DOHH2 (cell line): Measurements from ENCODE around the gene NFKB1.
"Not testable (repeated sequence)": the region's sequence is repeated elsewhere in the genome, so short reads cannot be mapped to it uniquely, and the experiment has no call there.

Experiments
- H3F3A ChIP-seq: fragments of 200-600 bp; sonication (generic), shearing (Covaris generic); 2 replicates; pipeline ENCODE4 v1.6.0; 2016; ENCODE audit warnings: antibody characterized with exemption, mild to moderate bottlenecking; ENCODE audit not compliant: control insufficient read depth, insufficient read depth
- H3K27ac ChIP-seq: fragments of 200-600 bp; sonication (generic); 2 replicates; pipeline ENCODE4 v1.5.1; 2014; ENCODE audit warnings: low read depth, mild to moderate bottlenecking, low read length, moderate library complexity
- H3K27me3 ChIP-seq: fragments of 200-600 bp; sonication (generic); 2 replicates; pipeline ENCODE4 v1.6.1; 2014; ENCODE audit warnings: mild to moderate bottlenecking, low read length, mixed read lengths; ENCODE audit not compliant: control insufficient read depth
- H3K36me3 ChIP-seq: fragments of 200-600 bp; sonication (generic); 2 replicates; pipeline ENCODE4 v1.6.1; 2014; ENCODE audit warnings: mild to moderate bottlenecking, low read length, moderate library complexity, mixed read lengths; ENCODE audit not compliant: control insufficient read depth
- H3K4me1 ChIP-seq: fragments of 200-600 bp; sonication (generic); 2 replicates; pipeline ENCODE4 v1.6.1; 2014; ENCODE audit warnings: mild to moderate bottlenecking, low read length, mixed read lengths; ENCODE audit not compliant: control insufficient read depth
- H3K4me2 ChIP-seq: fragments of 200-600 bp; sonication (generic); 2 replicates; pipeline ENCODE4 v1.6.0; 2014; ENCODE audit warnings: mild to moderate bottlenecking, low read length, moderate library complexity
- H3K4me3 ChIP-seq: fragments of 200-600 bp; sonication (generic); 2 replicates; pipeline ENCODE4 v1.5.1; 2014; ENCODE audit warnings: mild to moderate bottlenecking, low read length, mixed read lengths
- H3K79me2 ChIP-seq: fragments of 200-600 bp; sonication (generic); 2 replicates; pipeline ENCODE4 v1.6.1; 2014; ENCODE audit warnings: mild to moderate bottlenecking, low read length, mixed read lengths; ENCODE audit not compliant: control insufficient read depth
- H3K9me2 ChIP-seq: fragments of 200-600 bp; sonication (generic); replicated peaks from 2 replicates; pipeline ENCODE4 v1.6.1; 2014; ENCODE audit warnings: mild to moderate bottlenecking, low read length, mixed read lengths; ENCODE audit not compliant: control insufficient read depth
- H3K9me3 ChIP-seq: fragments of 200-600 bp; sonication (generic); 2 replicates; pipeline ENCODE4 v1.6.1; 2014; ENCODE audit warnings: antibody characterized with exemption, low read length, mixed read lengths; ENCODE audit not compliant: control insufficient read depth, insufficient read depth
- H4K20me1 ChIP-seq: fragments of 200-600 bp; sonication (generic); 2 replicates; pipeline ENCODE4 v1.6.0; 2014; ENCODE audit warnings: low read depth, mild to moderate bottlenecking, antibody characterized with exemption, low read length, moderate library complexity; ENCODE audit not compliant: control insufficient read depth, insufficient read depth
- CTCF ChIP-seq: fragments of 200-600 bp; sonication (generic); IDR thresholded peaks from one replicate; pipeline ENCODE4 v1.5.1; 2014; ENCODE audit warnings: antibody characterized with exemption, mild to moderate bottlenecking, low read depth, low read length; ENCODE audit not compliant: poor library complexity, severe bottlenecking
- EZH2phosphoT487 ChIP-seq: fragments of 200-600 bp; sonication (generic); IDR thresholded peaks from 2 replicates; pipeline ENCODE4 v1.6.1; 2017; ENCODE audit warnings: borderline replicate concordance, mild to moderate bottlenecking, antibody characterized with exemption, low read length, moderate library complexity, mixed read lengths

NFKB1 gene

GRCh38 chr4:102566426-102566825 lies 65.3 kb downstream of the NFKB1 start:
- peaks cover 62% of the 10 kb centered on the region for H3K36me3 ChIP-seq
- H3K27ac ChIP-seq, result no peak overlapping the region

GRCh38 chr4:102567427-102567826 lies 66.3 kb downstream of the NFKB1 start:
- Histone ChIP-seq H3K4me2 (no peak overlapping the region), H3K9me3 (no peaks in the 10 kb centered on the region), H3K4me1 (peaks cover 6% of the 10 kb centered on the region; the same call in 1 of the 2 replicates), H3K27me3 (no peaks in the 10 kb centered on the region), H3K9me2 (no peaks in the 10 kb centered on the region), H3K79me2 (no peaks in the 10 kb centered on the region; the same call in 1 of the 2 replicates), H3K4me3 (no peak overlapping the region), H4K20me1 (no peaks in the 10 kb centered on the region), H3K36me3 (peaks cover 58% of the 10 kb centered on the region), H3K27ac (no peak overlapping the region), H3F3A (no peaks in the 10 kb centered on the region)
- no peak for TF ChIP-seq CTCF
- TF ChIP-seq EZH2phosphoT487, result no peak

More at GRCh38 chr4:102566426-102566825, 65.3 kb downstream of the NFKB1 start:
- peaks cover 6% of the 10 kb centered on the region; the same call in 1 of the 2 replicates for H3K4me1 ChIP-seq
- TF ChIP-seq EZH2phosphoT487 (no peak), CTCF (no peak)
- H3K9me3 ChIP-seq, result no peaks in the 10 kb centered on the region
- H4K20me1 ChIP-seq, result no peaks in the 10 kb centered on the region
- H3K27me3 ChIP-seq, result no peaks in the 10 kb centered on the region
- no peak overlapping the region for H3K4me2 ChIP-seq
- H3K4me3 ChIP-seq, result no peak overlapping the region
- no peaks in the 10 kb centered on the region for H3F3A ChIP-seq
- H3K9me2 ChIP-seq, result no peaks in the 10 kb centered on the region
- no peaks in the 10 kb centered on the region; the same call in 1 of the 2 replicates for H3K79me2 ChIP-seq

GRCh38 chr4:102569200-102569599 lies 68.0 kb downstream of the NFKB1 start:
- peaks cover 1% of the 10 kb centered on the region for H3K79me2 ChIP-seq

GRCh38 chr4:102570211-102570610 lies 69.1 kb downstream of the NFKB1 start:
- H3K4me2 ChIP-seq, H3K27ac ChIP-seq, H3K4me3 ChIP-seq, H3F3A ChIP-seq, H4K20me1 ChIP-seq, H3K9me2 ChIP-seq, H3K9me3 ChIP-seq, H3K79me2 ChIP-seq, H3K27me3 ChIP-seq: not testable (repeated sequence)
- Histone ChIP-seq H3K36me3 (peaks cover 50% of the 10 kb centered on the region), H3K4me1 (peaks cover 11% of the 10 kb centered on the region)

More at GRCh38 chr4:102569200-102569599, 68.0 kb downstream of the NFKB1 start:
- no peaks in the 10 kb centered on the region for H3K9me3 ChIP-seq
- H3K27ac ChIP-seq, result no peak overlapping the region
- H3K4me1 ChIP-seq, result peaks cover 10% of the 10 kb centered on the region
- H4K20me1 ChIP-seq, result no peaks in the 10 kb centered on the region; the same call in 1 of the 2 replicates
- H3K4me2 ChIP-seq, result no peak overlapping the region
- peaks cover 53% of the 10 kb centered on the region for H3K36me3 ChIP-seq
- no peaks in the 10 kb centered on the region for H3K9me2 ChIP-seq
- TF ChIP-seq CTCF, result no peak
- TF ChIP-seq EZH2phosphoT487, result no peak
- no peak overlapping the region for H3K4me3 ChIP-seq
- H3F3A ChIP-seq, result no peaks in the 10 kb centered on the region
- no peaks in the 10 kb centered on the region for H3K27me3 ChIP-seq
